ENCODE results near the gene CADPS2.
A peak's percentile ranks its signal among the peaks of the same experiment; 100 is the strongest.
"Not testable (repeated sequence)": the region's sequence is repeated elsewhere in the genome, so short reads cannot be mapped to it uniquely, and the experiment has no call there.

Gene CADPS2

DNA sequence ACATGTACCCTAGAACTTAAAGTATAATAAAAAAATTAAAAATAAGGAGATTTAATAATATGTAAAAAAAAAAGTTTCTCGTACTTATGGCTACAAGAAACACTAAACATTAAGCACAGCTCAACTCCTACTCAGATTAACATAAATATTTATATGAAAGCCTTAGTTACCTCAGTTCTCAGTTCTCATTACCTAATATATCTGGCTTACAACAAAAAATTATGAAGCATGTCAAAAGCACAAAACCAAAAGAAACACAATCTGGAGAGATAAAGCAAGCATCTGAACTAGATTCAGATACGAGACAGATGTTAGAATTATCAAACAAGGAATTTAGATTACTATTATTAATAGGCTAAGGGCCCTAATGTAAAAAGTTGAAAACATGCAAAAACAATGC lies 227.4 kb downstream of the CADPS2 start:
- DNase-seq: no peak

DNA sequence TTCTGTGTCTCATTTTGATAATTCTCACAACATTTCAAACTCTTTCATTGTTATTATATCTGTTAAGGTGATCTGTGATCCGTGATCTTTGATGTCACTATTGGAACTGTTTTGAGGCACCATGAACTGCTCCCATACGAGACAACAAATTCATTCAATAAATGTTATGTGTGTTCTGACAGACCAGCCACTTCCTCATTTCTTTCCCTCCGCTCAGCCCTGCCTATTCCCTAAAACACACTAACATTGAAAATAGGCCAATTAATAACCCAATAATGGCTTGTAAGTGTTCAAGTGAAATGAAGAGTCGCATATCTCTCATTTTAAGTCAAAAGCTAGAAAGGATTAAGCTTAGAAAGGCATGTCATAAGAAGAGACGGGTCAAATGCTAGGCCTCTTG lies 232.6 kb downstream of the CADPS2 start:
- no peak for DNase-seq

DNA sequence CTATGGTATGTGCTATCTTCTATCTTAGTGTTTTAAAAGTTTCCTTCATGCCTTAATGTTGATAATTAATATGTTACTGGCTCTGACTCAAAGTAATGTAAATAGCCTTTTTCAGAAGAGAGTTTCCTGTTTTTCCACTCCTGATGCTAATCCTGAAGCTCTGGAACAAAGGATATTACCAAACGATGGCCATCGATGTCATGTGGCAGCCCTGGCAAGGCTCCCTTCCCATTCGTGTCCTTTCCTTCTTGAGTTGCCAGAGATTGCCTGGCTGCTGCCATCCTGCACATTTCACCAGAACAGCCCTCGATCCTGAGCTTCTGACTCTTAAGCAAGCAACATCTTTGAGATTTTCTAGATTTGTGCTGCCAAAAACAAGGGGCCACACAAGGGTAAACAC lies 233.4 kb downstream of the CADPS2 start:
- DNase-seq: no peak

DNA sequence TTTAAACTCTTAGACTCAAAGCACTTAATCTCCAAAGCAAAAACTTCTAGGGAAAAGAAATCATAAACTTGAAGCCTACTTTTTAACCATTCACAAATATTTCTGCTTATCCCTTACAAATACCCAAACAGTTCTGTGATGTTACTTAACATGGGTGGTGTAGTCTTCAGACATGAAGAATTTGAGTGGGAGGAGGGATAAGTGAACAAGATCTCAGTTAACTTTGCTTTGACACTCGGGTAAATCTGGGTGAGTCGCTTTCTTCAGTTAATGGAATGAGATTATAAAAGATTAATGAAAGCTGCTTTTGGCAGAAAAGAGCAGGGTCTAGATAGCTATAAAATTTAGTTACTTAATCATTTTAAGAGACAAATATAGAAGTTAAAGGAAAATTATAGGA lies 234.8 kb downstream of the CADPS2 start:
- no peak for DNase-seq

DNA sequence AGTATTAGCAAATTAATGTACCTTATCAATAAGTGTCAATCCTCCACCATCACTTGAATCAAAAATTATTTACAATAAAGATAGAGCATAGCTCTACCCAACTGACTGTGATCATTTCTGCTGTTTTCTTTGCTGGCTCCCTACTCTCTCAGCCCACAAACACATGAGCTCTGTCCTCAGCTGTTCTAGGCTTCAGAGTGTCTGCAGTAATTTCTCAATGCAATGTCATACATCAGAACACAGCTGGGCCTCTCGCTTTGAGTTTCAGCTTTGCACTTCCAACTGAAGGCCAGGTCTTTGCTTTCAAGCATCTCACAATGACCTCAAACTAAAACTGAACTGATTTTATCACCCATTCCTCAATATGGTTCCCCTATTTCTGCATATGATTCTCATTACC lies 243.0 kb downstream of the CADPS2 start:
- DNase-seq: no peak

DNA sequence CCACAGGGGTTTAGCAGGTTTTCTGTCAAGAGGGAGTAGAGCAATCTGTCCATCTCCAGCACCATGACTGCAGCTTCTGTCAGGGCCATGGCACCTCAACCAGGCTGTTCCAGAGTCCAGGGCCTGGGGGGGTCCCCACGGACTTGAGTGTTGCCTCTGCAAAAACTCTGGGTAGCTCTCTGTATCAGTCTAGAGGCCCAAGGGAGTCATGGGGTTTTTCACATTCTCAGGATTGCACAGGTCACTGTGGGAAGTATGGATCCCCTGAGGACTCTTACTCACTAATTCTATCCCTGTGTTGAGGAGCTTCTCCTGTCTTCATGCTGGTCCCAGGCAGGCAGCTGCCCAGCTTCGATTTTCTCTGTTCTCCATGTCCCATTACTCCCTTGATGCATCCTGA lies 247.8 kb downstream of the CADPS2 start:
- DNase-seq: no peak

DNA sequence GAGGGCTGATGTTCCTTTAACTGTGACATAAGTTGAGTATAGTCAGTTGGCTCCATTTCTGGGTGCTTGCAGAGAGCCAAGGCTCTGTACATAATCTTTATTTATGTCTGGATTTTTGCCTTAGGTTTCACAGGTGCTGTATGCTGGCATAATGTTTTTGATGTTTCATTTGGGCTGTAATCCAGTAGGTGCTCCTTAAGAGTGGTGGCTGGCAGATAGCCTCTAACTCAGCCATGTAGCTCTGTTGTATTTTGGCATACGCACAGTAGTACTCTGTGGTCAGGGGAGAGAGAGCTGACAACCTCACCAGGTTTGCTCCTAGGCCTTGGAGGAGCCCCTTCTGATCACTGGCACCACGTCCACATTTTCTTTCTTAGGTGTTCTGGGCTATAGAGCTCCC lies 248.5 kb downstream of the CADPS2 start:
- DNase-seq: no peak

DNA sequence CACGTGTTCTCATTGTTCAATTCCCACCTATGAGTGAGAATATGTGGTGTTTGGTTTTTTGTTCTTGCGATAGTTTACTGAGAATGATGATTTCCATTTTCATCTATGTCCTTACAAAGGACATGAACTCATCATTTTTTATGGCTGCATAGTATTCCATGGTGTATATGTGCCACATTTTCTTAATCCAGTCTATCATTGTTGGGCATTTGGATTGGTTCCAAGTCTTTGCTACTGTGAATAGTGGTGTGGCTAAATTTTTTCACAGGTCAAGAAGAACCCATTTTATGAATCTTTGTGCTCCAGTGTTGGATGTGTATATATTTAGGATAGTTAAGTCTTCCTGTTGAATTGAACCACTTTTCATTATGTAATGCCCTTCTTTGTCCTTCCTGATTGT lies 250.8 kb downstream of the CADPS2 start:
- DNase-seq: not testable (repeated sequence)

DNA sequence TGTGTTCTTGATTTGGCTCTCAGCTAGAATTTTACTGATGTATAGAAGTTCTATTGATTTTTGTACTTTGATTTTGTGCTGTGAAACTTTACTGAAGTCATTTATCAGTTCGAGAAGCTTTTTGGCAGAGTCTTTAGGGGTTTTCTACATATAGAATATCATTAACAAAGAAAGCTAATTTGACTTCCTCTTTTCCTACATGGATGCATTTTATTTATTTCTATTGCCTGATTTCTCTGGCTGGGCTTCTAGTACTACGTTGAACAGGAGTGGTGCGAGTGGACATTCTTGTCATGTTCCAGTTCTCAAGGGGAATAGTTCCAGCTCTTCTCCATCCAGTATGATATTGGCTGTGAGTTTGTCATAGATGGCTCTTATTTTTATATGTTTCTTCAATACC lies 252.8 kb downstream of the CADPS2 start:
- no peak for DNase-seq

DNA sequence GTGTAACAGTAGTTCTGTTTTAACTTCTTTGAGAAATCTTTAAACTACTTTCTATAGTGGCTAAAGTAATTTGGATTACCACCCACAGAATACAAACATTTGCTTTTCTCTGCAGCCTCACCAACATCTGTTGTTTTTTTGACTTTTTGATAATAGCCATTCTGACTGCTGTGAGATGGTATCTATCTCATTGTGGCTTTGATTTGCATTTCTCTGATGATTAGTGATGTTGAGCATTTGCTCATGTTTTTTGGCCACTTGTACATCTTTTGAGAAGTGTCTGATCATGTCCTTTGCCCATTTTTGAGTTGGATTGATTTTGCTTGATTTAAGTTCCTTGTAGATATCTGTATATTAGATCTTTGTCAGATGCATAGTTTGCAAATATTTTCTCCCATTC lies 254.0 kb downstream of the CADPS2 start:
- DNase-seq: no peak

DNA sequence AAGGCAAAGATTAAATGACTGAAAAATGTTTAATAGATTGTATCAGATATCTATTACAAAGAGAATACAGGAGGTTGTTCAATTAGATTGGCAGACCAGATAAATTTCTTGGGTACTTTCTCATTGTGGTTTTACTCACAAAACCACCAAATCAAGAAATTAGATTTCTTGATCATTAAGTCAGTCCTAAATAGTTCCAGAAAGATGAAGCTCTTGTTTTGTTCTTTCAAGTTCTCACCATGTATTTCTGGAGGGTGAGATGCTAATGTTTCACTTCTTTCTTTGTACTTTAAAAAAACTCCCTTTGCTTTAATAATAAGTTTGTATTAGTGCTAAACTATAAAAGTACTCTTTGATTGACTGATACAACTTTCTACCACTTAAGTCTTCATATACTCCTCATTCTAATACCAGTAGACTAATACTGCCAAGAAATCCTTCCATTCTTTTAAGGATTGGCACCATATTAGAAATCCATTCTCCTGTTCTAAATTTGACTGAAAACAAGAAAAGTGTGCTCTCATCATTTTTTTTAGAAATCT lies 256.8 kb downstream of the CADPS2 start:
- DNase-seq: no peak

DNA sequence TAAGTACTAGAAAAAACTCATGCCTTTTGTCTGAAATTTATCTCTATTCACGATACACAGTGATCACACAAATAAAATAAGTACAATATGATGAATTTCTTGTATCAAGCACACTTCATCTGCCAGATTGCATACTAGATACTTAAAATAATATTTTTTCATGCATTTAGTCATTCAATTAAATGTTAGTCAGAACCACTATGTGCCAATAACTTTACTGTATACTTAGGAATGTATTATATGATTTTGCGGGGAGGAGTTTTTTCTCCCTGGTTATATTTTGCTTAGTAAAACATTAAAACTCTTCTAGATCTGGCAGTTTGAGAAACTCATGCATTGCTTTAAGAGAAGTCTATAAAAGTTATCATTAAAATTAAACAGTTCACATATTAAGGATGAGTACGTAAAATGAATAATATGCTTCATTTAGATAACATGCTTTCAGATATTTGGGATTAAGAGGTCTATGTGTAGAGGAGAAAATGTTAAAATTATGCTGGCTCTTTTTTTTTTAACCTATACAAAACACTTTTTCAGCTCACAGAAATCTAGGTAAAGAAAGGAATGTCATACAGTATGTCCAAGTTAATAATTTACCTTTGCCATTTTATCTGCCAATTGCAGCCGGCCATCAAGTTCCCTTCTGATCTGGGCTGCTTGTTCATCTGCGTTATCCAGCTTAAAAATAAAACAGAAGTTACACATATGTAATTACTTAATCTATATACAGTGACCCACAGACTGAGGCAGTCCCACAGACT lies 257.4 kb downstream of the CADPS2 start:
- DNase-seq: peak; percentile 7

DNA sequence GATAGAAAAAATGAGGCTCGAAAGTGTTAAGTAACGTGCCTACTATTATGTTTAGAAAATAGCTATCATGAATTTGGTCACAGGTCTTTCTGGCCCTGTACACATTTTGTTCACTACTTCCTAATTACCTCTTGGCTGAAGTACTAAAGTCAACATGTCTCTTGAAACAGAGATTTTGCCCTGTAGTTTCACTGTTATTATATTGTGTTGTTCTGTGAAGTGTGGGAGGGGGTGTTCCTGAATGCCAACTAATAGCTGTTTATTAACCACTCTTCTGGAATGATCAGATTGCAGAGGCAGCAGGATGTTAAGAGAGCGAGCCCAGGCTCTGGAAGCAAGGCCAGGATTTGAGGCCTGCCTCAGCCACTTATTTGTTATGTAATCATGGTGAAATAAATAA lies 259.5 kb downstream of the CADPS2 start:
- no peak for DNase-seq

DNA sequence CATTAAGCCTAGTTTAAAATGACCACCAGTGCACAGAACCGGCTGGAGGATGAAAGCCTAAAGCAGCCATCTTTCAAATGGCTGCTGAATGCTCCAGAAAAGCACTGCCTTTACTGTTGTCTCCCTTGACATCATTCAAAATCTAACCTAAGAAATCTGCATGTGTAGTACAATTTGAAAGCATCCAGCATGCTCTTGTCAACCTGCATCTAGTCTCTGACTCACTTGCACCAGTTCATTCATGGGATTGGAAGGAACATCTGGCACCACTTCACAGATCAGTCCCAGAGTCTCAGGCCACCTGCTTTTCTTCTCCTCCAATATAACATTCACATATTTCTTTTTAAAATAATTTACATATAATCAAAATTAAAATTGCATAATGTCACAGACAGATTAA lies 263.6 kb downstream of the CADPS2 start:
- DNase-seq: no peak

DNA sequence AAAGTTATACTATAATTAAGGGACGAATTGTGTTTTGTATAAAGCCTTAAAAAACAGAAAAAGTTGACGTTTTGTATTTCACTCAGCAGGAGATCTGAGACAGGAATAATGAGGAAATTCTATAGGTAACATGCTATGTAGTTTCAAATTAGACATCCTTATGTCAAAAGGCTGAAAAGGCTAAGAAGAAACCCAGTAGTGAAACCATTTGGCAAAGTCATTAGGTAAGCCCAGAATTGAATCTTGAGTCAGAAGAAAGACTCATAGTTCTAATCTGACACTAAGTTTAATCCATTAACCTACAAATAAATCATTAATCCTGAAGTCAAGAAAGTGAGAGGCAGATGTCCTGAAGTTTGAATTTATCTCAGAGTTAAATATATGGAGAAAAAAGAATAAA lies 266.6 kb downstream of the CADPS2 start:
- DNase-seq: no peak

DNA sequence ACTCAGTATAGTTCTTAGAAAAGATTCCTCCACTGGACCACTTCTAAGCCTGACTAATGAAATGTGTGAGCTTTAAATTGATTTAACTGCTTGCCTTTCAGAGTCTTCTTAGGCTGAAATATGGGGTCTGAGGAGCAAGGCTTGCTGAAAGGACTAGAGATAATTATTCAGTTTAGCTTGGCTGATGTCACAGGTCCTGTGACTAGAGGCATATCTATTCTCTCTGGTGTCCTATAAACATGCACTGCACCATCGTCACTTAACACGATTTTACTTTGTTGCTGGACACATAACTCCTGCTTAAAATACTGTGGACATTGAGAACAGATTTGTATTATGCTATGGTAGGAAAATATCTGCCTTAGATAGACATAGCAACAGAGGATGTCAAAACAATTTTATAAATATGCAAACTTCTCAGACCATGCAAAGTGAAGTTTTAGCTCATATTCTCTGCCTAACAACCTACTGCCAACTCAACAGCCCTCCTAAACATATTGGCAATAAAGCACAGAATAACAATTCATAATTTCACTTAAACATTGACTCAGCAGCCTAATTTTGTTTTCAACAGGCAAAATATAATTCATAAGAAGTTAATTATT lies 267.6 kb downstream of the CADPS2 start:
- no peak for DNase-seq

DNA sequence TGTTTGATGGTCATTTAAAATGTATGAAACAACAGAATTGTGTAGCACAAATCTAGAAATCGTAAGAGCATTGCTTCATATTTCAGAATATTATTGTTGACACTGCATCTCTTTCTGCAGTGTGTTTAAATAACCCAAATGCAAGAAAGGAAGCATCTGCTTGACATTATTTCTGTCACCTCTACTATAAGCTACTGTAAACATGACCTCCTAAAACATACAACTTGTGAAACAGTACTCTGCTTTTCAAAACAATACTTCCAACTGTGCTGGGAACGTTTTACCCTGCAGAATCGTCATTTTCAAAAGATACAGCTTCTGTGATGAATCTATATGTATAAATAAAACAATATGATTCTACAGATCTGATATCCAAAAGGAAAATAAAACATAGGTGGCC lies 269.3 kb downstream of the CADPS2 start:
- no peak for DNase-seq

DNA sequence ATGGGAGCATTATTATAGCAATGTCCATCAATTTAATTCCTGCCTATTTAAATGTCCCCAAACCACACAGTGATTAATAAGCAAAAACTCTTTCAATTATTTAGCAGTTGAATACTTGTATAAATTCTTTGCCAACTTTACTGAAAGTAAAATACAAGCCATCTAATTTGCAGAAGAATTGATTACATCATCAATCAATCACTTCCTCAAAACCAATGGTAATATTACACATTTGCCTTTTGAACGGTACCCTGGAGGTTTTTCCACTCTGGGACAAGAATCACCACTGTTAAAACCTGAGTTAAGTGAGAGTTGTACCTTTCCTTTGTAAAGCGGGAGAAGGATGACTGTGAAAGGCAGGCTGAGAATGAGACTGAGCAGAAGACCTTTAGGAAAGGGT lies 280.3 kb downstream of the CADPS2 start:
- DNase-seq: no peak

DNA sequence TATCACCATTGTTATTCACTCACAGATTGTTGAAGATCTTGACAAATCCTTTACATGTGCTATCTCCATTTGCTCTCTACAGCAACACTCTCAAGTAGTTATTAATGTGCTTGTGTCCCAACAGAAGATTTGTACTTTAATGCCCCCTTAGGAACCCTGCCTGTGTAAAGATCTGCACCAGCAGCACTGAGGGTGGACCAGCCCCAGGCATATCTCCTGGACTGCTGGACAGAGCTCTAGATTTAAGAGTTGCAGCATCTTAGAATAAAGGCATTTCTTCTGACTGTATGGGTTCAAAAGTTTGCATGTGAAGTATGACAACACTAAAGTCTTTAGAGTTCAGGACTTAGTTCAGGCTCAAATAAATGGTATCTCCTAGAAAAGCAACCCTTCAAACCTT lies 282.0 kb downstream of the CADPS2 start:
- DNase-seq: no peak

DNA sequence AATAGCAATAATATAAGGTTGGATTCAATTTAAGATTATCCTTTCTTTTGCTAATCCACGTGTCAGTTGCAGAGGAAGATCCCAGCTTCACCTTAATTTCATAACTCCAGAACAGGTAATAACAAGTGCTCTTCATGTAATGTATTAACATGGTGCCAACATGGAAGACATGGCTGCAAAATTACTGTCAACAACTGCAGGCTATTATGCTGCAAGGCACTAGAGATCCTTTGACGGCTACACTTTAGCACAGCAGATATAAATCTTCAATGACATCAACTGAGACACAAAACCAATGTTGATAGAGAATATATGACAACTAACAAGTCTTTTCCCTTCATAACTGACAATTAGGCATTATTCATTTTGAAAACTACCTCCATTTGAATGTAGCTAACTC lies 283.5 kb downstream of the CADPS2 start:
- no peak for DNase-seq

DNA sequence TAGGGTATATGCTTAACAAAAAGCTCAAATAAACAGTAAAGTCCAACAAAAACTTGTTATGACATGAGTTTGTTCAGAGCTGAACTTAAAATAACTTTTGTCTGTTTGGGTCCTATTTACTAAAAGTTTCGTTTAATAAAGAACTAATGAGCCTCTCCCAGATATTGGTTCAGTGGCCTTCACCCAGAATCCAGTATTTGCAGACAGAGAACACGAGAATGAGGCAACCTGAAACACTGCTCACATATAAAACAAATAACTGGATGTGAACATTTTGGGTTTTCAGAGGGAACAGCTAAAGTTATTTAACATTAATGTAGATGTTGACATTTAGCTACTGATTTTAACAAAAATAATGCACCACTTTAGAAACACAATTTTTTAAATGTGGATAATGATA lies 285.6 kb downstream of the CADPS2 start:
- DNase-seq: no peak

DNA sequence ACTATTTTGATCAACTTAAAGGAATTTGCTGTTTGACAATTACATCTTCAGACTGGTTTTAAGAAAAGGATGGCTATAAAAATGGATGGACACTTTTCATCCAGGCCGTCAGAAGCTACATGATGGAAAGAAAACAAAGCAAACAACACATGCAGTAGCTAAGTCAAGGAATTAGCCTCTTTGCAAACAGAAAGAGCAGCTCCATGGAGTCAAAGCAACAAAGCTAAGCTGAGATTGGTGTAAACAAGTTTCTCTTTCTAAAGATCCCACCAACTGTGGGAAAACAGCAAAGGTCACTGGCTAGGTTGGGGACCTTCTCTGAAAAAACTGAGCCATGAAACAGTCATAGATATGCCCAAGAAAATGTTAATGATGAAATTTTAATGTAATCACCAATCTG lies 286.2 kb downstream of the CADPS2 start:
- DNase-seq: no peak

DNA sequence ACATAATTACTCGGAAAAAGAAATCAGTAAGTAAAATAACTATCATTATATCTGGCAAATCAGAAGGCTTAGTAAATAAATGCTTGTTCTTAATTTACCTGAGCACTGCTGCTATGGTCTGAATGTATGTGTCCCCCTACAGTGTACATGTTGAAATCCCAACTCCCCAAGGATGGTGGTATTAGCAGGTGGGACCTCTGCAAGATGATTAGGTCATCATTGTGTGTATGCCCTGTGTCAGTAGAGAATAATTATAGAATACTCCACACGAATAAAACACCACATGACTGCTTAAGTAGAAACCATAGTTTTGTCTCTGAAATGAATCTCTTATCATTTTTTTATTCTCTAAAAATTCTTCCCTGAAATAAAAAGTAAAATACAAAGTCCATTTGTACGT lies 289.0 kb downstream of the CADPS2 start:
- no peak for DNase-seq

DNA sequence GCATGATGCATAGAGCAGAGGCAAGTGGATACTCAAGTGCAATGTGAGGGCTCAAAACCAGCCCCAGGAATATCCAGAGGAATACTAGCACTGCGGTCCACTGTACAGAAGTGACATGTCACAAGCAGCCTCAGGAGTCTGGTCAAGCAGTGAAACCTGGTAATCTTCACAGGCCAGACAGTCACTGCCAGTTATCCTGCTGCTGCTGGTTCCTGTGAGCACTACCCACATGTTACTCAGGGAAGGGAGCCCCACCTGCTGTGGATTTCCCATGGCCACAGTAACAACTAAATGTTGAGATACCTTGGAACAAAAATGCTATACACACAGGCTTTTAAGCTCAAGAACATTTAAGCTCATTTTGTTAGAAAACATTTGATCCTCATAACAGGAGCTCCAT lies 290.4 kb downstream of the CADPS2 start:
- DNase-seq: no peak

DNA sequence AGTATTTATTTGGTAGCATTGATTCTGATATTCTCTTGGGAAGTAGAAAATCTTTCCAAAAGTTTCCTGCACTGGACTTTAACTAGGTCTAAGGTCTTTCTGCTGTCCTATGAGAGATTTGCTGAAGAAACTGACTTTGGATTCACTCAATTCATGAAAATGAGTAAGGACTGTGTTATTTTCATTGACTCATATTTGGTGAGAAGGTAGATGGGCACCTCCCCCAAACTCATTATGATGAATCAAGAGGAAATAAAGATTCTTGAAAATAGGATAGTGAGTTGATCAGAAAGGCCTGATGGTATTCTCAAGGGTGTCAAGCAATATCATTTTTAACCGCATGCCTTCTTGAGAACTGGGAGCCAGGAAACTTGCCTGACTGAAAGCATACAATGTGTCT lies 297.6 kb downstream of the CADPS2 start:
- DNase-seq: peak; percentile 8

All from fibroblast of skin of right quadriceps (primary cell).